SU-DHL-6 (cell line): ENCODE data around the gene CLC.

Experiments
- EZH2phosphoT487 ChIP-seq: fragments of 200-600 bp; sonication (generic), shearing (Covaris generic); conservative IDR thresholded peaks from 2 replicates; pipeline ENCODE4 v1.6.1; 2018; ENCODE audit warnings: mild to moderate bottlenecking, antibody characterized with exemption, low read length, moderate library complexity, mixed read lengths
- TF ChIP-seq, protein P1 (sequence below): fragments of 200-600 bp; sonication (generic); IDR thresholded peaks from one replicate; pipeline ENCODE4 v1.5.1; 2017; ENCODE audit warnings: antibody characterized with exemption, mild to moderate bottlenecking, low read length, moderate library complexity; ENCODE audit not compliant: insufficient read depth, poor library complexity, severe bottlenecking

DNA sequence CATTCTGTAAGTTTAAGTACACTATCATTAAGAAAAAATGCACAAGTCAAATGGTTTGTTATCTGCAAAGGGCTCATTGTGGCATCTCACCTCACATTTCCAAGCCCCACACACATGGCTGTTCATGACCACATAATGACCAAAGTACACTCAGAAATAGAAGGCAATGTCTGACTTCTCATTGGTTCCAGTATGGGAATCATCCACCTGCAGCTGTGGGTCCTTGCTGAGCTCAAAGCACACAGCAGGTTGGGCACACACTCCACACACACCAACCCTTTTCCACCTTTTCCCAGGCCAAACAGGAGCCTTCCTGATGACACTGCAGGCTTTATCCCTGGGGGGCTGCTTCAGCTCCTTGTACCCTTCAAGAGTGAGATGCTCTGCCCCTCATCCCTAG, 11.8 kb downstream of the CLC start:
- TF ChIP-seq, protein P1, sequence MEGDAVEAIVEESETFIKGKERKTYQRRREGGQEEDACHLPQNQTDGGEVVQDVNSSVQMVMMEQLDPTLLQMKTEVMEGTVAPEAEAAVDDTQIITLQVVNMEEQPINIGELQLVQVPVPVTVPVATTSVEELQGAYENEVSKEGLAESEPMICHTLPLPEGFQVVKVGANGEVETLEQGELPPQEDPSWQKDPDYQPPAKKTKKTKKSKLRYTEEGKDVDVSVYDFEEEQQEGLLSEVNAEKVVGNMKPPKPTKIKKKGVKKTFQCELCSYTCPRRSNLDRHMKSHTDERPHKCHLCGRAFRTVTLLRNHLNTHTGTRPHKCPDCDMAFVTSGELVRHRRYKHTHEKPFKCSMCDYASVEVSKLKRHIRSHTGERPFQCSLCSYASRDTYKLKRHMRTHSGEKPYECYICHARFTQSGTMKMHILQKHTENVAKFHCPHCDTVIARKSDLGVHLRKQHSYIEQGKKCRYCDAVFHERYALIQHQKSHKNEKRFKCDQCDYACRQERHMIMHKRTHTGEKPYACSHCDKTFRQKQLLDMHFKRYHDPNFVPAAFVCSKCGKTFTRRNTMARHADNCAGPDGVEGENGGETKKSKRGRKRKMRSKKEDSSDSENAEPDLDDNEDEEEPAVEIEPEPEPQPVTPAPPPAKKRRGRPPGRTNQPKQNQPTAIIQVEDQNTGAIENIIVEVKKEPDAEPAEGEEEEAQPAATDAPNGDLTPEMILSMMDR: no peak
- no peak for TF ChIP-seq EZH2phosphoT487
